IMR-90 (cell line): ENCODE data around the gene NOS1AP.

Experiments used
- CEBPB ChIP-seq: IDR thresholded peaks from 2 replicates; pipeline ENCODE4 v1.6.1; 2012; ENCODE audit warnings: low read depth, low read length, improper control_type of control experiment
- CTCF ChIP-seq: conservative IDR thresholded peaks from 2 replicates; pipeline ENCODE4 v1.5.1; 2012; ENCODE audit warnings: mild to moderate bottlenecking, low read depth, low read length, improper control_type of control experiment
- MXI1 ChIP-seq: IDR thresholded peaks from 2 replicates; pipeline ENCODE4 v1.6.1; 2012; ENCODE audit warnings: low read depth, mild to moderate bottlenecking, low read length, moderate library complexity, borderline replicate concordance
- NFE2L2 ChIP-seq: fragments of 150-350 bp; IDR thresholded peaks from 2 replicates; pipeline ENCODE4 v1.6.1; 2016; ENCODE audit warnings: low read depth, mild to moderate bottlenecking, low read length
- POLR2A ChIP-seq: IDR thresholded peaks from 2 replicates; pipeline ENCODE4 v1.6.1; 2012; ENCODE audit warnings: mild to moderate bottlenecking, low read depth, low read length
- RAD21 ChIP-seq: IDR thresholded peaks from 2 replicates; pipeline ENCODE4 v1.6.1; 2012; ENCODE audit warnings: low read length, improper control_type of control experiment
- RCOR1 ChIP-seq: IDR thresholded peaks from 2 replicates; pipeline ENCODE4 v1.6.1; 2012; ENCODE audit warnings: mild to moderate bottlenecking, low read length, improper control_type of control experiment; ENCODE audit not compliant: insufficient replicate concordance
- RFX5 ChIP-seq: IDR thresholded peaks from 2 replicates; pipeline ENCODE4 v1.8.0; 2012; ENCODE audit warnings: low read depth, mild to moderate bottlenecking, low read length, moderate library complexity
- USF2 ChIP-seq: fragments of 150-350 bp; IDR thresholded peaks from 2 replicates; pipeline ENCODE4 v1.6.1; 2017; ENCODE audit warnings: mild to moderate bottlenecking, antibody characterized with exemption, low read length, low read depth

GRCh38 chr1:162193221-162193620 lies 123.7 kb downstream of the NOS1AP start:
- TF ChIP-seq CTCF (no peak), POLR2A (no peak), MXI1 (no peak), RAD21 (no peak), CEBPB (no peak), RFX5 (no peak), USF2 (no peak), RCOR1 (no peak), NFE2L2 (no peak)
